Left lung (tissue), 10 donors: ENCODE measurements around the gene SSBP2. TPM values are rescaled to one million over a fixed set of nuclear protein-coding genes. Genes with fewer than 3 reads are reported as not detected.

Experiments
- ATAC-seq: fragments of 200-7000 bp; cut with Tn5 transposase; one replicate; pipeline ENCODE4 v1.9.1; 2020; ENCODE audit warnings: moderate library complexity
- DNase-seq, 4 donors: peaks; one replicate each; pipeline ENCODE4 v3.0.0-alpha.2; 2013 to 2020
- H3K27ac ChIP-seq, 2 donors: fragments of 200-600 bp; sonication (generic) in 1 of 2; one replicate each; pipeline versions ENCODE4 v1.5.0 to v1.8.0; 2020 to 2021
- H3K27me3 ChIP-seq, 2 donors: fragments of 200-600 bp; sonication (generic) in 1 of 2; one replicate each; pipeline versions ENCODE4 v1.5.0 to v1.8.0; 2020 to 2021
- H3K36me3 ChIP-seq, 2 donors: fragments of 200-600 bp; sonication (generic) in 1 of 2; one replicate each; pipeline versions ENCODE4 v1.5.0 to v1.8.0; 2020 to 2021
- H3K4me1 ChIP-seq, 2 donors: fragments of 200-600 bp; one replicate each; pipeline ENCODE4 v1.8.0; 2021
- H3K4me3 ChIP-seq, 2 donors: fragments of 200-600 bp; sonication (generic) in 1 of 2; one replicate each; pipeline versions ENCODE4 v1.5.0 to v1.8.0; 2020 to 2021; ENCODE audit warnings: mild to moderate bottlenecking in 1 of 2
- H3K9me3 ChIP-seq, 2 donors: fragments of 200-600 bp; sonication (generic) in 1 of 2; one replicate each; pipeline versions ENCODE4 v1.5.0 to v1.8.0; 2020 to 2021
- CTCF ChIP-seq, 2 donors: fragments of 200-600 bp; sonication (generic) in 1 of 2; IDR thresholded peaks; one replicate each; pipeline versions ENCODE4 v1.5.0 to v1.8.0; 2021; ENCODE audit warnings: antibody characterized with exemption in 2 of 2
- intact Hi-C, 2 donors: fragments of 100-400 bp; cut with DNase I; formaldehyde crosslinking; loops; one replicate each; pipeline versions ENCODE4 v1.11.2 to v1.14.2; 2022
- polyA plus RNA-seq, 6 donors: library from polyadenylated mRNA; unstranded; fragments of 120-200 nt; gene quantifications; one replicate each; pipeline ENCODE4 v1.2.1, GENCODE V29; 2013; ENCODE audit not compliant: insufficient read length in 6 of 6
- total RNA-seq, 2 donors: library from RNA; stranded (reverse); fragmentation: NEBNext Ultra II Directional; extraction: Animal tissue kit (Norgen Biotek cat#: 25700); gene quantifications; one replicate each; pipeline ENCODE4 v1.2.1, GENCODE V29; 2021
- donor health status: DM: no; HTN: yes; CAD: no.
- donor health status: DM: no; HTN: no; CAD: no.

SSBP2 gene
- total and polyA plus RNA-seq, 8 donors: 31.6 to 103 (median 74.8) TPM

GRCh38 chr5:81401266-81401665 lies 349.6 kb downstream of the SSBP2 start:
- intact Hi-C loops: no loop called here
- DNase-seq (no peak), ATAC-seq (no peak)
- H3K27me3 ChIP-seq: peaks cover 0 to 10% of the 10 kb centered on the region in 2 donors
- H3K9me3 ChIP-seq: no peaks in the 10 kb centered on the region
- no peaks in the 10 kb centered on the region for H3K36me3 ChIP-seq
- H3K27ac ChIP-seq: no peak overlapping the region
- H3K4me1 ChIP-seq: no peaks in the 10 kb centered on the region
- no peak overlapping the region for H3K4me3 ChIP-seq
- no peak for TF ChIP-seq CTCF (IDR thresholded peaks at IDR 0.05)

GRCh38 chr5:81400375-81400774 lies 350.5 kb downstream of the SSBP2 start:
- DNase-seq: no peak
- intact Hi-C loops: no loop called here
- H3K27ac ChIP-seq: no peak overlapping the region
- H3K27me3 ChIP-seq: peaks cover 0 to 17% of the 10 kb centered on the region in 2 donors
- H3K9me3 ChIP-seq: no peaks in the 10 kb centered on the region
- no peak for ATAC-seq
- TF ChIP-seq CTCF (IDR thresholded peaks at IDR 0.05): no peak
- H3K36me3 ChIP-seq: no peaks in the 10 kb centered on the region
- H3K4me3 ChIP-seq: no peak overlapping the region
- H3K4me1 ChIP-seq: no peaks in the 10 kb centered on the region

GRCh38 chr5:81398741-81399140 lies 352.2 kb downstream of the SSBP2 start:
- intact Hi-C loops: no loop called here
- ATAC-seq: no peak
- TF ChIP-seq CTCF (IDR thresholded peaks at IDR 0.05): no peak
- Histone ChIP-seq H3K9me3 (peaks cover 0 to 2% of the 10 kb centered on the region in 2 donors), H3K27me3 (peaks cover 9 to 33% of the 10 kb centered on the region in 2 donors), H3K27ac (no peak overlapping the region), H3K4me1 (peaks cover 0 to 7% of the 10 kb centered on the region in 2 donors), H3K4me3 (no peak overlapping the region), H3K36me3 (no peaks in the 10 kb centered on the region)
- no peak for DNase-seq

- Histone ChIP-seq H3K4me1 (peaks cover 0 to 11% of the 10 kb centered on the region in 2 donors), H3K36me3 (no peaks in the 10 kb centered on the region), H3K9me3 (peaks cover 0 to 2% of the 10 kb centered on the region in 2 donors), H3K4me3 (no peak overlapping the region), H3K27me3 (peaks cover 10 to 49% of the 10 kb centered on the region in 2 donors), H3K27ac (no peak overlapping the region)
- DNase-seq: peak in 1 of 4 donors; percentile 43
- no peak for ATAC-seq
- no peak for TF ChIP-seq CTCF (IDR thresholded peaks at IDR 0.05)
- intact Hi-C loops: no loop called here
Measured at GRCh38 chr5:81397176-81397575, 353.7 kb downstream of the SSBP2 start.

- no peaks in the 10 kb centered on the region for H3K36me3 ChIP-seq
- no peak overlapping the region for H3K27ac ChIP-seq
- peaks cover 19 to 67% of the 10 kb centered on the region in 2 donors for H3K27me3 ChIP-seq
- no peak for TF ChIP-seq CTCF (IDR thresholded peaks at IDR 0.05)
- H3K9me3 ChIP-seq: peaks cover 0 to 2% of the 10 kb centered on the region in 2 donors
- no peak overlapping the region for H3K4me3 ChIP-seq
- intact Hi-C loops: no loop called here
- no peak for ATAC-seq
- no peak for DNase-seq
- peaks cover 0 to 11% of the 10 kb centered on the region in 2 donors for H3K4me1 ChIP-seq
Measured at GRCh38 chr5:81395262-81395661, 355.6 kb downstream of the SSBP2 start.
